ENCODE data around the gene CTDSP1.
A peak's percentile ranks its signal among the peaks of the same experiment; 100 is the strongest.

Gene CTDSP1

DNA sequence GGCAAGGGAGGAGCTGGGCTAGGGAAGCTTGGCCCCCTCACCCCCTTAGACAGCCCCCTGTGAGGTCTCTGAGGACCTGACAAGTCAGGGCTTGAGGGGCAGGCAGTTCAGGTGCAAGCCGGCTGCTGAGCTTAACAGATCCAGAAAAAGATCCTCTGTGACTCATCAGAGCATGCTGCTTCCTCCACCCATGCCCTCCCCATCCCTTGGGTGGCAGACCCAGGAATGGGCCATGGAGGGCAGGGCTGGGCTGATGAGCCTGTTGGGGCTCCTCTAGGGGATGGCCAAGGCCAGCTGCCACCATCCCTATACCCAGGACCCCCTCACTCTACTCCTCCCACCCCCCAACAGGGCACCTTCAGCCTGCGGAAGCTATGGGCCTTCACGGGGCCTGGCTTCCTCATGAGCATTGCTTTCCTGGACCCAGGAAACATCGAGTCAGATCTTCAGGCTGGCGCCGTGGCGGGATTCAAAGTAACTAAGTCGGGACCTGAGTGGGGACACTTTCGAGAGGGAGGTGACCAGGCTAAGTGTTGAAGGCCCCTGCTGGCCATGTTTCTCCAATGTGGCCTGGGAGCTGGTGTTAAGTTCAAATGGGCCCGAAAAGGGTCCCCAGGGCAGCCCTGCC is 15.7 kb upstream of the CTDSP1 start:
- DNase-seq = no peak

DNA sequence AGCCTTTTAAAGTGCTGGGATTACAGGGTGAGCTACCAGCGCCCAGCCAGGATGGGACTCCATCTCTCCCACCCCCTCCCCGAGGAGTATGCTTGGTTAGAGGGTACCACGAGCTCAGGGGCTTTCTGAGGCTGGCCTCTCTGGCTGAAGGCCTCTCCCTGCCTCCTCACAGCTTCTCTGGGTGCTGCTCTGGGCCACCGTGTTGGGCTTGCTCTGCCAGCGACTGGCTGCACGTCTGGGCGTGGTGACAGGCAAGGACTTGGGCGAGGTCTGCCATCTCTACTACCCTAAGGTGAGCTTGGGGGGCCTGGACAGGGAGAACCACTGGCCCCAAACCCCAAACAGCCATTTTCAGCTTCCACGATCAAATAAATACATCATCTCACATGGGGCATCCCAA is 14.7 kb upstream of the CTDSP1 start:
- DNase-seq = no peak

- DNase-seq = no peak
Measured at GRCh38 chr2:218386505-218387368, 12.9 kb upstream of the CTDSP1 start.

DNA sequence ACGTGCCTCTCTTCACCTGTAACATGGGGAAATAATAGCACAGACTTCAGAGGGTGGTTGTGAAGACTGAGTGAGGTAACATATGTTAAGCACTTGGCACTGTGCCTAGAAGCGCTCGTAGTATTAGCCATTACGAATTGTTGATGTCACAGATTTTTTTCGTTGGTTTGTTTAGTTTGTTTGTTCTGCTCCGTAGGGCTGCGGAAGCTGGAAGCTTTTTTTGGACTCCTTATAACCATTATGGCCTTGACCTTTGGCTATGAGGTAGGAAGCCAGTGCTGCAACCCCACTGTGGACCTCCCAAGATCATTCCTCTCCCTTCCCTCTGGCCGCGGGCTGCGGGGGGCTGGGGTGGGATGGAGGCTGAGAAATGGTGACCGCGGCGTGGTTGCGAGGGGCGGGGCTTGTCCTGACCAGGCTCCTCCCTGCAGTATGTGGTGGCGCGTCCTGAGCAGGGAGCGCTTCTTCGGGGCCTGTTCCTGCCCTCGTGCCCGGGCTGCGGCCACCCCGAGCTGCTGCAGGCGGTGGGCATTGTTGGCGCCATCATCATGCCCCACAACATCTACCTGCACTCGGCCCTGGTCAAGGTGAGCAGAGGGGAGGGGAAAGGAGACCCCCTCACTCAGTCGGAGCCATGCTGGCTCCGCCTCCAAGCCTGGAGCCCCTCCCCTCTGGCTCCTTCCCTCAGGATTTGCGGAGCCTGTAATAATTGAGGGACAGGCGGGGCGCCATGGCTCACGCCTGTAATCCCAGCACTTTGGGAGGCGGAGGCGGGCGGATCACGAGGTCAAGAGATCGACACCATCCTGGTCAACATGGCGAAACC is 12.1 kb upstream of the CTDSP1 start:
- DNase-seq = no peak

DNA sequence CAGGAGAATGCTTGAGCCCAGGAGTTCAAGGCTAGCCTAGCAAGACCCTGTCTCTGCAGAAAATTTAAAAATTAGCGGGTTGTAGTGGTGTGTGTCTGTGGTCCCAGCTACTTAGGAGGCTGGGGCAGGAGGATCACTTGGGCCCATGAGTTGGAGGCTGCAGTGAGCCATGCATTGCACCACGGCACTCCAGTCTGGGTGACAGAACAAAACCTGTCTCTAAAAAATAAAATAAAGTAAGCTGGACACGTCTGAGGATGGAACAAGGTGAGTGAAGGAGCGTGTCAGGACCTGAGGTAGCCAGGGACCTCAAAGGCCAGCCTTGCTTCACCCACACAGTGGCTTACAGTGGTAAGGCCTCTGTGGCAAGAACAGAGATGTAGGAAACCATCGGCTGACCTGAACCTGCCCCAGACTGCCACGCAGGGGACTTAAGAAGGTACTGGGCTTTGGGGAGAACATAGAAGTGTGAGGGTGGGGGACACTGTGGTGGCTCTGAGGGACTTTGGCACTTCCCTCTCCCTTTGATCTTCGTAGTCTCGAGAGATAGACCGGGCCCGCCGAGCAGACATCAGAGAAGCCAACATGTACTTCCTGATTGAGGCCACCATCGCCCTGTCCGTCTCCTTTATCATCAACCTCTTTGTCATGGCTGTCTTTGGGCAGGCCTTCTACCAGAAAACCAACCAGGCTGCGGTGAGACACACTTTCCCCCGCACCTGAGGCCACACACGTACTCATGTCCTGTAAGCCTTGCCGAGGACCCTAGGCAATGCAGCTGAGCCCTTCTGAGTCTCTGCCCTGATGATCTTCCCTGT is 10.1 kb upstream of the CTDSP1 start:
- no peak for DNase-seq

- DNase-seq = no peak
Measured at GRCh38 chr2:218391202-218391601, 8.5 kb upstream of the CTDSP1 start.

DNA sequence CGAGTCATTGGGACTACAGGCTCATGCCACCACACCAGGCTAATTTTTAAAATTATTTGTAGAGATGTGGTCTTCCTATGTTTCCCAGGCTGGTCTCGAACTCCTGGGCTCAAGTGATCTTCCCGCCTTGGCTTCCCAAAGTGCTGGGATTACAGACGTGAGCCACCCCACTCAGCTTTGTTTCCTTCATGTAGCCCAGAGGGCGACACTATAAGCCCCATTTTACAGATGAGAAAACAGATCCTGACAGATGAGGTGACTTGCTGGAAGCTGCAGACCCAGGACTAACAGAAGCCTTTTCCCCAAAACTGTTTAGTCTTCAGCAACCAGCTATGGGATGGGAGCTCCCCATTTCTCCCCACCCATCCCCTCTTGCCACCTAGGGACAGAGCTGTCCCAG is 7.2 kb upstream of the CTDSP1 start:
- no peak for DNase-seq

- DNase-seq = no peak
Measured at GRCh38 chr2:218392891-218393462, 6.7 kb upstream of the CTDSP1 start.

GRCh38 chr2:218393750-218394290 is 5.8 kb upstream of the CTDSP1 start:
- no peak for DNase-seq

- DNase-seq = no peak
Measured at GRCh38 chr2:218394298-218395089, 5.2 kb upstream of the CTDSP1 start.

DNA sequence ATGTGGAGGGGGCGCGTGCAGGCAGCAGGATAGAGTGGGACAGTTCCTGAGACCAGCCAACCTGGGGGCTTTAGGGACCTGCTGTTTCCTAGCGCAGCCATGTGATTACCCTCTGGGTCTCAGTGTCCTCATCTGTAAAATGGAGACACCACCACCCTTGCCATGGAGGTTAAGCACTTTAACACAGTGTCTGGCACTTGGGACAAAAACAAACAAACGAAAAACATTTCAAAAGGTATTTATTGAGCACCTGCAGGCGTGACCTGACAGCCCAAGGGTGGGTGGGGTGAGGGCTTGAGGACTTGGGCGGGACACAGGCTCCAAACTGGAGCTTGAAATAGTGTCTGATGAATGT is 4.6 kb upstream of the CTDSP1 start:
- DNase-seq = no peak

GRCh38 chr2:218395456-218395825 is 4.2 kb upstream of the CTDSP1 start:
- no peak for DNase-seq

GRCh38 chr2:218395826-218396687 is 3.6 kb upstream of the CTDSP1 start:
- peak; percentile 90 for DNase-seq

DNA sequence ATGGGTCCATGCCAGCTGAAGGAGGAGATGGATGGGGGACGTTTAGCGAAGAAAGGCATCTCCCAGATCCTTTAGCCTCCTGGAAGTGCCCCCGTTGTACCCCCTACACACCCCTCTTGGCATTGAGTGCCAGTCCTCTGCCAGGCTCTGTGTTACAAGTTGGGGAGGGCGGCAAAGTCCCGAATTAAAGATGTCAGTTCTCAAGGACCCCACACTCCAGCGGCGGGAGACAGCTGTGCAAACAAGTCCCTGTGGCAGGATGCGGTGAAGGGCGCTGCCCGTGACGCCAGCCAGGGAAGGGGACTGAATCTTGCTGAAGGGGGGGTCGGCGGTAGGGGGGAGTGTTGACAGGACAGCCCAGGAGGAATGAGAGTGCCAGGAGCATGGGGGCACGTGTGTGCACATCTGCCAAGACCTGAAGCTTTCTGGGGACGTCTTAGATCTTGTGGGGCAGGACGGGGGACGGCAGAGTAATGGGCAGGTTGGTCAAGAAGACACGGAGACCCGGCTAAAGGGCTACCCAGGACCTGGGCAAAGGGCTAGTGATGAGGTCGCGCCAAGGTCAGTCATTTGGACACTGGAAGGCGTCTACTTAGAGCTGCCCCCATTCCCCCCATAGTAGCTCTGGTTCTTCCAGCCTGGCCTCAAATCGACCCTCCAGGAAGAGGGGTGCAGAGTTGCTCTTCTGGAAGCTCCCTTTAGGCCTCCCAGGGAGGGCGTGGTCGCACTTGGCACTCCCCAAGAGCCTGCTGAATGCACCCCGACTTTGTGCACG is 2.8 kb upstream of the CTDSP1 start:
- DNase-seq = no peak

- DNase-seq = no peak
Measured at GRCh38 chr2:218397463-218397819, 2.2 kb upstream of the CTDSP1 start.

- DNase-seq = peak; percentile 39
Measured at GRCh38 chr2:218397820-218398436, 1.7 kb upstream of the CTDSP1 start.

- no peak for DNase-seq
Measured at GRCh38 chr2:218398437-218399390, 954 bp upstream of the CTDSP1 start.
